Peyer's patch (tissue), 4 donors: ENCODE data around the gene ZNF444. TPM values are rescaled to one million over a fixed set of nuclear protein-coding genes. Genes with fewer than 3 reads are reported as not detected.
"Not testable (repeated sequence)": the region's sequence is repeated elsewhere in the genome, so short reads cannot be mapped to it uniquely, and the experiment has no call there.

Experiments used
- DNase-seq, 3 donors: peaks; one replicate each; pipeline ENCODE4 v3.0.0-alpha.2; 2017 to 2019
- H3K27ac ChIP-seq, 4 donors: fragments of 200-600 bp; sonication (generic); one replicate each; pipeline ENCODE4 v1.5.1; 2016 to 2019
- H3K27me3 ChIP-seq, 2 donors: fragments of 200-600 bp; sonication (generic); one replicate each; pipeline ENCODE4 v1.5.1; 2019
- H3K36me3 ChIP-seq, 3 donors: fragments of 200-600 bp; sonication (generic); one replicate each; pipeline ENCODE4 v1.5.1; 2016 to 2019
- H3K4me1 ChIP-seq, 4 donors: fragments of 200-600 bp; sonication (generic); one replicate each; pipeline ENCODE4 v1.5.1; 2016 to 2019
- H3K4me3 ChIP-seq, 4 donors: fragments of 200-600 bp; sonication (generic); 1 replicate in 3 of 4; 2 replicates in 1 of 4; pipeline ENCODE4 v1.5.1; 2016 to 2019; ENCODE audit warnings: mild to moderate bottlenecking in 1 of 4
- H3K9me3 ChIP-seq, 4 donors: fragments of 200-600 bp; sonication (generic); one replicate each; pipeline ENCODE4 v1.5.1; 2016 to 2019; ENCODE audit warnings: mild to moderate bottlenecking in 1 of 4
- POLR2A ChIP-seq, 2 donors: fragments of 450-650 bp; IDR thresholded peaks; one replicate each; pipeline ENCODE4 v1.5.1; 2017; ENCODE audit warnings: antibody characterized with exemption in 2 of 2, mild to moderate bottlenecking in 2 of 2, moderate library complexity in 2 of 2
- total RNA-seq, 4 donors: library from RNA; depleted of rRNA; stranded (reverse); fragments of >200 nt; gene quantifications; one replicate each; pipeline ENCODE4 v1.1.0, GENCODE V29; 2016
- TF ChIP-seq, protein P1 (sequence below), 6 experiments: fragments of 450-650 bp in 4 of 6; fragments of 200-600 bp in 2 of 6; sonication (generic) in 1 of 6; IDR thresholded peaks; one replicate each; pipeline ENCODE4 v1.5.1; 2017 to 2019; ENCODE audit warnings: antibody characterized with exemption in 6 of 6, mild to moderate bottlenecking in 3 of 6, moderate library complexity in 1 of 6

The ZNF444 gene
- total RNA-seq, 4 donors from 2014 or later, result 22.1 to 49.9 (median 33.2) TPM

DNA sequence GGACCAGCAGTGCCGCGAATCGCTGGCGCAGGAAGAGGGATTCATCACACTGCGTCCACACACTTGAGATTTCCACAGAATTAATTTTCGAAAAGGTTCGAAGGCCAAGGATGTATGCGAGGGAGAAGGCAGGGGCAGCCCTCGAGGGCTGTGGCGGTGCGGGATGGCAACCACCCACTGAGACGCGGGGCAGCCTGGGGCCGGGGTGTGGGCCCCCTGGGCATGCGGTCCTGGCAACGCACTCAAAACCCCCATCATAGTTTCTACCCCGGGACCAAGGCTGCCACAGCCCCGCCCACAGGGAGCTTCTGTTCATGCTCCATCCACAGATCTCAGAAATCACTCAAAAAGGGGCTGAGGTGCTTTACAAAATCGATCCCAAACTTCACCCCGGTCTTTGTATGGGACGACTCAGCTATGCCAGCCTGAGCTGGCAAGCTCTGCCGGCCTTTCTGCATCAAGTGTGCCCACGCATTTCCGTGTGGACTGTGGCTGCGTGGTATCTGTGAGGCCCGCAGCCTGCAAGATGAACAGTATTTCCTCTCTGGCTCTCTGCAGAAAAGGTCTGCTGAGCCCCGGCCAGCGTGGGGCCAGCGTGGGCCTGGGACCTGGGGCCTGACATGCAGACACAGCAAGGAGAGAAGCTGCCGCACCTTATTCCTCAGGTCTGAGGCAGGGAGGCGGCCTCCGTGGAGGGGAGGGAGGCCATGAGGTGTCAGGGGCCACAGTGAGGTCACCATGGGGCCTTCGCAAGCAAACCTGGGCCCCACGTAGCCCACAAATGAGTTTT lies 39.1 kb upstream of the ZNF444 start:
- Histone ChIP-seq H3K36me3 (peaks cover 0 to 47% (median 0%) of the 10 kb centered on the region in 3 donors), H3K27ac (no peak overlapping the region), H3K4me3 (no peak overlapping the region), H3K27me3 (no peaks in the 10 kb centered on the region), H3K9me3 (no peaks in the 10 kb centered on the region), H3K4me1 (peaks cover 0 to 26% (median 4%) of the 10 kb centered on the region in 4 donors)
- DNase-seq, result no peak
- no peak for TF ChIP-seq POLR2A (IDR thresholded peaks at IDR 0.05)
- TF ChIP-seq, protein P1, sequence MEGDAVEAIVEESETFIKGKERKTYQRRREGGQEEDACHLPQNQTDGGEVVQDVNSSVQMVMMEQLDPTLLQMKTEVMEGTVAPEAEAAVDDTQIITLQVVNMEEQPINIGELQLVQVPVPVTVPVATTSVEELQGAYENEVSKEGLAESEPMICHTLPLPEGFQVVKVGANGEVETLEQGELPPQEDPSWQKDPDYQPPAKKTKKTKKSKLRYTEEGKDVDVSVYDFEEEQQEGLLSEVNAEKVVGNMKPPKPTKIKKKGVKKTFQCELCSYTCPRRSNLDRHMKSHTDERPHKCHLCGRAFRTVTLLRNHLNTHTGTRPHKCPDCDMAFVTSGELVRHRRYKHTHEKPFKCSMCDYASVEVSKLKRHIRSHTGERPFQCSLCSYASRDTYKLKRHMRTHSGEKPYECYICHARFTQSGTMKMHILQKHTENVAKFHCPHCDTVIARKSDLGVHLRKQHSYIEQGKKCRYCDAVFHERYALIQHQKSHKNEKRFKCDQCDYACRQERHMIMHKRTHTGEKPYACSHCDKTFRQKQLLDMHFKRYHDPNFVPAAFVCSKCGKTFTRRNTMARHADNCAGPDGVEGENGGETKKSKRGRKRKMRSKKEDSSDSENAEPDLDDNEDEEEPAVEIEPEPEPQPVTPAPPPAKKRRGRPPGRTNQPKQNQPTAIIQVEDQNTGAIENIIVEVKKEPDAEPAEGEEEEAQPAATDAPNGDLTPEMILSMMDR (IDR thresholded peaks at IDR 0.05), result no peak

DNA sequence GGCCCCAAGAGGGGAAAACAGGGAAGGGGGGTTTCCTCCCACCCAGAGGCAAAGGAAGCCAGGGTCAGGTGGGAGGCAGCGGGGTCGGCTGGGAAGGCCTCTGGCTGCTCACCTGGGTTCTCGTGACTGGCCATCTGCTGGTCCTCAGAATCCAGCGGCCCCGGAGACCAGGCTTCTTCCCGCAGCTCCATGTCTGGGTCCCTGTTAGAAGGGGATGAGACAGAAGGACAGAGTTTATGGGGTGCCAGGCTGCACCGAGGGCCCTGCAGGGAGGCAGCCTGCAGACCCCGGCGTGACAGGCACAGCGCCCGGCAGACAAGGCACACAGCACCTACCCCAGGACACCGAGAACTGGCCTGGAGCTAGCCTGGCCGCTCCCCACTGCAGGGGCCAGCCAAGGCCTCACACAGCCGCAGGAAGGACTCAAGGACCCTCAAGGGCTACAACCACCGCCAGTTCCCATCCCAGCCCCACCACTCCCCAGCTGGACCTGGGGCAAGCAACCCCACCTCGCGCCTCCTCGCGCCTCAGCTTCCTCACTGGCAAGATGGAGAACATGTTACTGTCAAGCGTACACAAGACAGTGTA lies 38.0 kb upstream of the ZNF444 start:
- Histone ChIP-seq H3K4me3 (no peak overlapping the region), H3K27me3 (no peaks in the 10 kb centered on the region), H3K4me1 (peaks cover 0 to 37% (median 4%) of the 10 kb centered on the region in 4 donors), H3K9me3 (no peaks in the 10 kb centered on the region), H3K36me3 (peaks cover 0 to 43% (median 0%) of the 10 kb centered on the region in 3 donors), H3K27ac (no peak overlapping the region)
- DNase-seq, result no peak
- no peak for TF ChIP-seq POLR2A (IDR thresholded peaks at IDR 0.05)
- TF ChIP-seq, protein P1 (IDR thresholded peaks at IDR 0.05), result no peak

DNA sequence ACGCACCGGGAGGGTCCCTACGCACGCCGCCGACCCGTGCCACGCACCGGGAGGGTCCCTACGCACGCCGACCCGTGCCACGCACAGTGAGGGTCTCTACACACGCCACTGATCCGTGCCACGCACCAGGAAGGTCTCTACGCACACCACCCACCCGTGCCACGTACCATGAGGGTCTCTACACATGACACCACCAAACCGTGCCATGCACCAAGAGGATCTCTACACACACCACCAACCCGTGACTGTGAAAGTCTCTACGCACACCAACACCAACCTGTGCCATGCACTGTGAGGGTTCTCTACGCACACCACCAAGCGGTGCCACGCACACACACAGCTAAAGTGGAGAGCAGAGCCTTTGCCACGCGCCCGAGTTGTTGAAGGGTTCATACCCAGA lies 36.7 kb upstream of the ZNF444 start:
- peaks cover 0 to 50% (median 7%) of the 10 kb centered on the region in 4 donors for H3K4me1 ChIP-seq
- H3K27me3 ChIP-seq, result no peaks in the 10 kb centered on the region
- DNase-seq, result no peak
- no peaks in the 10 kb centered on the region for H3K9me3 ChIP-seq
- H3K27ac ChIP-seq, result no peak overlapping the region
- H3K36me3 ChIP-seq, result peaks cover 0 to 37% (median 0%) of the 10 kb centered on the region in 3 donors
- H3K4me3 ChIP-seq, result no peak overlapping the region
- TF ChIP-seq, protein P1 (IDR thresholded peaks at IDR 0.05), result no peak
- no peak for TF ChIP-seq POLR2A (IDR thresholded peaks at IDR 0.05)

DNA sequence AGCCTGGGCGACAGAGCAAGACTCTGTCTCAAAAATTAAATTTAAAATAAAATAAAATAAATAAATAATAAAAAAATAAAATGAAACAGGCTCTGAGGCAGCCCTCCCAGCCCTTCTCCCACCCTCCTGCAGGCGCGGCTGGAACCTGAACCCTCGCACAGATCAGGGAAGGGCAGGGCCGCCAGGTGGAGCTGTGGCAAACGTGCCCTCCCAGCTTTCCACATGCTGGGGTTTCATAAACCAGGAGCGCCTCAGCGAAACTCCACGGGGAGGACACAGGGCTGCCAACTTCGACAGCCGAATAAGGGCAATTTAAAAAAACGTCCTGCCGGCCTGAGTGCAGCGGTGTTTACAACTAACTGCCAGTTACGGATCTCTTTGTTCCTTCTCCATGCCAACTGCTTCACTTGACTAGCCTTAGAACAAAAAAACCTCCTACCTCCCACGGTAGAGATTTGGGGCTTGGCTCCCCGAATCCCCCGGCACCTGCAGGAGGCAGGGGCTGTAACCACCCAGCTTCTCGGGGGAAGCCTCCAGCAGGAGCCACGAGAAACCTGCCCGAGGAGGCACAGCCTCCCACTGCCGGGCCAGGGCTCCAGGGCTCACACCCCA lies 35.9 kb upstream of the ZNF444 start:
- Histone ChIP-seq H3K9me3 (no peaks in the 10 kb centered on the region), H3K27ac (peak overlapping the region; percentile 33 to 66 (median 48)), H3K27me3 (no peaks in the 10 kb centered on the region), H3K4me1 (peaks cover 0 to 57% (median 10%) of the 10 kb centered on the region in 4 donors), H3K4me3 (peak overlapping the region in 2 of 4 donors; percentile 8 to 15), H3K36me3 (peaks cover 0 to 31% (median 0%) of the 10 kb centered on the region in 3 donors)
- DNase-seq, result peak; percentile 76 to 91 (median 85)
- no peak for TF ChIP-seq POLR2A (IDR thresholded peaks at IDR 0.05)
- TF ChIP-seq, protein P1 (IDR thresholded peaks at IDR 0.05), result peak; percentile 56 to 83 (median 73)

DNA sequence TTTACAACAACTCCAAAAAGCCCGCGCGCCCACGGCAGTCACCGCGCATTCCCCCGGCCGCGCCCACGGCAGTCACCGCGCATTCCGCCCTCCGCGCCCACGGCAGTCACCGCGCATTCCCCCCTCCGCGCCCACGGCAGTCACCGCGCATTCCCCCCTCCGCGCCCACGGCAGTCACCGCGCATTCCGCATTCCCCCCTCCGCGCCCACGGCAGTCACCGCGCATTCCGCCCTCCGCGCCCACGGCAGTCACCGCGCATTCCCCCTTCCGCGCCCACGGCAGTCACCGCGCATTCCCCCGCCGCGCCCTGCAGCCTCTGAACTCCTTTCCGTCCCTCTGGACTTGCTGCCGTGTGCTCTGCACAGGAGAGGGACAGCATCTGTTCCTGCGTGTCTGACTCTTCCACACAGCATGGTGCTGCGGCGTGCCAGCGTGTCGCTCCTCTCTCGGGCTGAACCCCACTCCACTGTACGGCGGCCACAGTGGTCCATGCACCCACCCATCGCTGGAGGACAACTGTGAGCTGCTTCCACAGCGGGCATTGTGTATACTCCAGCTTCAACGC lies 35.2 kb upstream of the ZNF444 start:
- Histone ChIP-seq H3K4me1 (peaks cover under 1 to 64% (median 16%) of the 10 kb centered on the region in 4 donors), H3K4me3 (peak overlapping the region in 1 of 4 donors; percentile 14), H3K36me3 (peaks cover 0 to 27% (median 0%) of the 10 kb centered on the region in 3 donors), H3K27ac (peak overlapping the region in 3 of 4 donors; percentile 33 to 66 (median 46))
- not testable (repeated sequence) for H3K9me3 ChIP-seq, H3K27me3 ChIP-seq, DNase-seq
